Gastrocnemius medialis (tissue), 4 donors: ENCODE results near the gene ITIH1.

Experiments used
- CTCF ChIP-seq, 5 experiments: fragments of 450-650 bp in 3 of 5; fragments of 200-600 bp in 2 of 5; sonication (generic) in 2 of 5; IDR thresholded peaks in 4 of 5; conservative IDR thresholded peaks in 1 of 5; 1 replicate in 4 of 5; 2 replicates in 1 of 5; pipeline ENCODE4 v1.5.1; 2016 to 2019; ENCODE audit warnings: antibody characterized with exemption in 5 of 5, mild to moderate bottlenecking in 3 of 5, moderate library complexity in 3 of 5
- POLR2A ChIP-seq, 2 donors: fragments of 450-650 bp; IDR thresholded peaks; one replicate each; pipeline ENCODE4 v1.6.1; 2017; ENCODE audit warnings: antibody characterized with exemption in 2 of 2, mild to moderate bottlenecking in 2 of 2, moderate library complexity in 2 of 2

- TF ChIP-seq CTCF (IDR thresholded peaks at IDR 0.05 in 4 of 5, conservative IDR thresholded peaks at IDR 0.05 in 1 of 5) (no peak), POLR2A (IDR thresholded peaks at IDR 0.05) (no peak)
Observed at GRCh38 chr3:52830535-52831258, 53.3 kb downstream of the ITIH1 start, which contains the start of gene ITIH4.
